Immature natural killer cell (primary cell): ENCODE results near the gene EMP1. TPM values are rescaled to one million over a fixed set of nuclear protein-coding genes. Genes with fewer than 3 reads are reported as not detected.
"Not testable (repeated sequence)": the region's sequence is repeated elsewhere in the genome, so short reads cannot be mapped to it uniquely, and the experiment has no call there.

Experiments used
- DNase-seq, 3 donors: peaks; one replicate each; pipeline ENCODE4 v3.0.0; 2022; ENCODE audit warnings: mixed read lengths in 1 of 3
- H3K27ac Mint-ChIP-seq, 6 donors: one replicate each; pipeline ENCODE4 v1.8.0; 2020; ENCODE audit warnings: mixed read lengths in 6 of 6, mild to moderate bottlenecking in 5 of 6, inconsistent platforms in 4 of 6, moderate library complexity in 3 of 6
- H3K27me3 Mint-ChIP-seq, 3 donors: one replicate each; pipeline ENCODE4 v1.8.0; 2020 to 2021; ENCODE audit warnings: low read depth in 3 of 3, mild to moderate bottlenecking in 3 of 3, mixed read lengths in 3 of 3, moderate library complexity in 3 of 3, inconsistent platforms in 1 of 3
- H3K36me3 Mint-ChIP-seq, 3 donors: one replicate each; pipeline ENCODE4 v1.8.0; 2020; ENCODE audit warnings: mixed read lengths in 3 of 3, inconsistent platforms in 2 of 3, mild to moderate bottlenecking in 2 of 3
- H3K4me1 Mint-ChIP-seq, 2 donors: one replicate each; pipeline ENCODE4 v1.8.0; 2020; ENCODE audit warnings: inconsistent platforms in 2 of 2, mild to moderate bottlenecking in 2 of 2, mixed read lengths in 2 of 2, moderate library complexity in 1 of 2
- H3K4me3 Mint-ChIP-seq, 5 donors: one replicate each; pipeline ENCODE4 v1.8.0; 2020; ENCODE audit warnings: mild to moderate bottlenecking in 5 of 5, mixed read lengths in 5 of 5, inconsistent platforms in 3 of 5, moderate library complexity in 3 of 5
- H3K9me3 Mint-ChIP-seq, 6 donors: one replicate each; pipeline ENCODE4 v1.8.0; 2020; ENCODE audit warnings: mild to moderate bottlenecking in 6 of 6, mixed read lengths in 6 of 6, inconsistent platforms in 4 of 6, moderate library complexity in 3 of 6
- polyA plus RNA-seq, 3 donors: library from polyadenylated mRNA; unstranded; fragments of 300-500 nt; fragmentation: Illumina TruSeq; gene quantifications; one replicate each; pipeline ENCODE4 v1.2.3, GENCODE V29; 2021

The EMP1 gene
- polyA plus RNA-seq, 3 donors from 2014 or later = 0.04 to 1.5 (median 1.3) TPM

- peaks cover 3 to 4% of the 10 kb centered on the region in 2 donors for H3K4me1 Mint-ChIP-seq
- H3K4me3 Mint-ChIP-seq = no peak overlapping the region
- H3K36me3 Mint-ChIP-seq = no peaks in the 10 kb centered on the region
- no peak overlapping the region for H3K27ac Mint-ChIP-seq
- no peaks in the 10 kb centered on the region for H3K9me3 Mint-ChIP-seq
- H3K27me3 Mint-ChIP-seq = peaks cover 1 to 8% (median 8%) of the 10 kb centered on the region in 3 donors
- DNase-seq = no peak
Observed at GRCh38 chr12:13253966-13254760, 57.6 kb downstream of the EMP1 start.

GRCh38 chr12:13255792-13256691 is 59.5 kb downstream of the EMP1 start:
- no peaks in the 10 kb centered on the region for H3K9me3 Mint-ChIP-seq
- peak overlapping the region in 1 of 5 donors; percentile 71 for H3K4me3 Mint-ChIP-seq
- H3K27ac Mint-ChIP-seq = no peak overlapping the region
- peaks cover 1 to 6% (median 5%) of the 10 kb centered on the region in 3 donors for H3K27me3 Mint-ChIP-seq
- H3K4me1 Mint-ChIP-seq = peaks cover 3 to 4% of the 10 kb centered on the region in 2 donors
- DNase-seq = peak; percentile 45 to 52 (median 50)
- H3K36me3 Mint-ChIP-seq = no peaks in the 10 kb centered on the region

GRCh38 chr12:13256692-13257045 is 60.1 kb downstream of the EMP1 start:
- H3K4me1 Mint-ChIP-seq = peaks cover 3 to 4% of the 10 kb centered on the region in 2 donors
- peaks cover 1 to 5% (median 4%) of the 10 kb centered on the region in 3 donors for H3K27me3 Mint-ChIP-seq
- no peaks in the 10 kb centered on the region for H3K36me3 Mint-ChIP-seq
- H3K9me3 Mint-ChIP-seq = no peaks in the 10 kb centered on the region
- no peak overlapping the region for H3K27ac Mint-ChIP-seq
- no peak overlapping the region for H3K4me3 Mint-ChIP-seq
- no peak for DNase-seq

- Mint-ChIP-seq H3K36me3 (no peaks in the 10 kb centered on the region), H3K4me1 (peaks cover 3 to 4% of the 10 kb centered on the region in 2 donors), H3K4me3 (no peak overlapping the region), H3K27ac (no peak overlapping the region), H3K9me3 (no peaks in the 10 kb centered on the region), H3K27me3 (peaks cover 1 to 4% (median 2%) of the 10 kb centered on the region in 3 donors)
- no peak for DNase-seq
Observed at GRCh38 chr12:13257356-13257875, 60.9 kb downstream of the EMP1 start.

- peaks cover 3 to 4% of the 10 kb centered on the region in 2 donors for H3K4me1 Mint-ChIP-seq
Observed at GRCh38 chr12:13258197-13258596, 61.7 kb downstream of the EMP1 start.

GRCh38 chr12:13258717-13259119 is 62.2 kb downstream of the EMP1 start:
- no peak for DNase-seq
- Mint-ChIP-seq H3K4me1 (peaks cover 3 to 4% of the 10 kb centered on the region in 2 donors), H3K27me3 (peaks cover 1 to 4% (median 2%) of the 10 kb centered on the region in 3 donors), H3K4me3 (no peak overlapping the region), H3K9me3 (no peaks in the 10 kb centered on the region), H3K27ac (no peak overlapping the region), H3K36me3 (no peaks in the 10 kb centered on the region)

More at GRCh38 chr12:13258197-13258596, 61.7 kb downstream of the EMP1 start:
- Mint-ChIP-seq H3K27me3 (peaks cover 1 to 4% (median 2%) of the 10 kb centered on the region in 3 donors), H3K27ac (no peak overlapping the region), H3K4me3 (no peak overlapping the region), H3K9me3 (no peaks in the 10 kb centered on the region), H3K36me3 (no peaks in the 10 kb centered on the region)
- DNase-seq = no peak

- H3K4me3 Mint-ChIP-seq, H3K4me1 Mint-ChIP-seq, H3K9me3 Mint-ChIP-seq, H3K27me3 Mint-ChIP-seq, H3K36me3 Mint-ChIP-seq, DNase-seq, H3K27ac Mint-ChIP-seq: not testable (repeated sequence)
Observed at GRCh38 chr12:13259625-13260024, 63.1 kb downstream of the EMP1 start.

GRCh38 chr12:13267826-13268225 is 71.3 kb downstream of the EMP1 start:
- not testable (repeated sequence) for H3K27ac Mint-ChIP-seq, H3K36me3 Mint-ChIP-seq, DNase-seq, H3K9me3 Mint-ChIP-seq, H3K4me1 Mint-ChIP-seq, H3K4me3 Mint-ChIP-seq, H3K27me3 Mint-ChIP-seq

- Mint-ChIP-seq H3K27ac (no peak overlapping the region), H3K27me3 (peaks cover 0 to 8% (median 1%) of the 10 kb centered on the region in 3 donors), H3K36me3 (no peaks in the 10 kb centered on the region), H3K4me1 (no peaks in the 10 kb centered on the region), H3K4me3 (no peak overlapping the region), H3K9me3 (no peaks in the 10 kb centered on the region)
- no peak for DNase-seq
Observed at GRCh38 chr12:13268581-13268980, 72.1 kb downstream of the EMP1 start.

Other genes with a start within 250 kb of the EMP1 start
- under 1 TPM in 1 of 3 donors, not detected in 2; 0.52 TPM for gene GPRC5D, start 244.6 kb upstream of the EMP1 start, polyA plus RNA-seq
- gene HEBP1, start 196.5 kb upstream of the EMP1 start, polyA plus RNA-seq = 10 to 100 TPM; 21.8 to 24.6 (median 24.3) TPM
- 1 to 10 TPM in 2 of 3 donors, under 1 TPM in 1; 0.14 to 1.5 (median 1.3) TPM for gene FAM234B, start 152.3 kb upstream of the EMP1 start, polyA plus RNA-seq
- under 1 TPM in 1 of 3 donors, not detected in 2; 0.09 TPM for gene GSG1, start 93.1 kb upstream of the EMP1 start, polyA plus RNA-seq